ENCODE data around the gene CHRND. TPM values are rescaled to one million over a fixed set of nuclear protein-coding genes. Genes with fewer than 3 reads are reported as not detected.

The CHRND gene
- total RNA-seq, 1 experiment from 2014 or later: not detected

- no peak for DNase-seq (ENCODE audit: low read depth)
These were observed 47.1 kb downstream of the CHRND start for GRCh38 chr2:232573042-232573441.

GRCh38 chr2:232573771-232574435 is 47.9 kb downstream of the CHRND start:
- no peak for DNase-seq (ENCODE audit: low read depth)

- no peak for DNase-seq (ENCODE audit: low read depth)
These were observed 48.9 kb downstream of the CHRND start for GRCh38 chr2:232574674-232575403.

GRCh38 chr2:232575404-232575746 is 49.4 kb downstream of the CHRND start:
- DNase-seq (ENCODE audit: low read depth): no peak

DNA sequence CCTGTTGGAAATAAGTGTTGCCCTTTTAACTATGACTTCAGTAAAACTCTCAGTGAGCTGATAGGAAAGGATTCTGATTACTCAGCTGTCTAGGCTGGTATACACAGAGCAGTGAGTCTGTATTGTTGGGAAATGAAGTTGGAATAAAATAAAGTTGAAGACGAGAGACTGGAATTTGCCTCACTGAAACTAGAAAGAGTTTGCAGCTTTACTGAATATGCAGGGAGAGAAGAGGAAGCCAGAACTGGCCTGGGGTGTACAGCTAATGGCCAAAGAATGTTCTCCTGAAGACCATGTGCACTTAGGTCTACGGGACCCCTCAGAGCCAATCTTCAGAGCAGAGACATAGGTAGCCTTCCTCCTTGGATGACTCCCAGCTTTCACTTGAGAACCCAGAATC is 51.0 kb downstream of the CHRND start:
- DNase-seq (ENCODE audit: low read depth): no peak

- DNase-seq (ENCODE audit: low read depth): no peak
These were observed 51.9 kb downstream of the CHRND start for GRCh38 chr2:232577841-232578240.

- DNase-seq (ENCODE audit: low read depth): no peak
These were observed 52.7 kb downstream of the CHRND start for GRCh38 chr2:232578626-232579025.

DNA sequence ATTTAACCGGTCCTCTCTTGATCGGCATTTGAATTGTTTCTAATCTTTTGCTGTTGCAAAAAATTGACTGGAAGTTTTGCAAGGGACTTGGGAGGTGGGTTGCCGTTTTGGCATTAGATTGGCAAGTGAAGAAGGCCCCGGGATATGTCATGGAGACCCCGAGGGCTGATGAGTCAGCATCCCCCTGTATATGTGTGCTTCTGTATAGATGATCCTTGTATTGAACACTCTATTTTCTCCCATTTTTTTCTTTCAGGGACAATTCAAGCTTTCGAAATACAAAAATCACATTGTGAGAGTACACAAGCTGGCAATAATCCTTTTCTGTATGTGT is 54.7 kb downstream of the CHRND start:
- no peak for DNase-seq (ENCODE audit: low read depth)

DNA sequence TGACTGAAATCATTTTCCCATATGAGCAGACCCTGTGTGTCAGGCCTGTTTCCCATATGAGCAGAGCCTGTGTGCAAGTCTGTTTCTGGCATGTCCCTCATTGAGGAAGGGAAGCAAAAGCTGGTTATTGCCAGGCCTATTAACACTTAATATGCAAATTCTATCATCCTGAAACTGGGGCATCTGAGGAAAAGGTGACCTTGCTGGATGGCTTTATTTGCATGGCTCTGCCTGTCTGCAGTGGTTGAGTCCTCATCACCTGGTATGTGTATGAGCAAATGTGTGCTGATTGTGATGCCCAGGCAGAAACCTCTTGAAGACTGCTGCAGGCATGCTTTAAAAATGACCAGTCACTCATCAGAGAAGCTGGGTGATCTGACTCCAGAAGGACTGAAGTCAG is 55.8 kb downstream of the CHRND start:
- no peak for DNase-seq (ENCODE audit: low read depth)

- DNase-seq (ENCODE audit: low read depth): no peak
These were observed 58.3 kb downstream of the CHRND start for GRCh38 chr2:232584238-232584637.

Other genes with a start within 250 kb of the CHRND start
- gene ALPP, start 147.4 kb upstream of the CHRND start, total RNA-seq (2014; rRNA removed; shearing (Covaris generic)): 0.03 TPM in 1 of 2 replicates, not detected in the other
- gene ALPG, start 119.3 kb upstream of the CHRND start, total RNA-seq (2014; rRNA removed; shearing (Covaris generic)): not detected in 2 replicates
- not detected in 2 replicates for gene ALPI, start 70.0 kb upstream of the CHRND start, total RNA-seq (2014; rRNA removed; shearing (Covaris generic))
- not detected in 2 replicates for gene ECEL1, start 38.3 kb upstream of the CHRND start, total RNA-seq (2014; rRNA removed; shearing (Covaris generic))
- gene PRSS56, start 5.8 kb upstream of the CHRND start, total RNA-seq (2014; rRNA removed; shearing (Covaris generic)): not detected in 2 replicates
- not detected in 2 replicates for gene CHRNG, start 13.5 kb downstream of the CHRND start, total RNA-seq (2014; rRNA removed; shearing (Covaris generic))
- gene TIGD1, start 24.4 kb downstream of the CHRND start, total RNA-seq (2014; rRNA removed; shearing (Covaris generic)): 5.4 and 8.4 TPM in 2 replicates
- gene EIF4E2, start 24.5 kb downstream of the CHRND start, total RNA-seq (2014; rRNA removed; shearing (Covaris generic)): 80.5 and 109 TPM in 2 replicates
- 0.06 and 0.95 TPM in 2 replicates for gene EFHD1, start 107.4 kb downstream of the CHRND start, total RNA-seq (2014; rRNA removed; shearing (Covaris generic))
- 44.4 and 56.9 TPM in 2 replicates for gene GIGYF2, start 171.2 kb downstream of the CHRND start, total RNA-seq (2014; rRNA removed; shearing (Covaris generic))

All from Daoy (cell line).